ENCODE data around the gene CHORDC1.

Gene CHORDC1

DNA sequence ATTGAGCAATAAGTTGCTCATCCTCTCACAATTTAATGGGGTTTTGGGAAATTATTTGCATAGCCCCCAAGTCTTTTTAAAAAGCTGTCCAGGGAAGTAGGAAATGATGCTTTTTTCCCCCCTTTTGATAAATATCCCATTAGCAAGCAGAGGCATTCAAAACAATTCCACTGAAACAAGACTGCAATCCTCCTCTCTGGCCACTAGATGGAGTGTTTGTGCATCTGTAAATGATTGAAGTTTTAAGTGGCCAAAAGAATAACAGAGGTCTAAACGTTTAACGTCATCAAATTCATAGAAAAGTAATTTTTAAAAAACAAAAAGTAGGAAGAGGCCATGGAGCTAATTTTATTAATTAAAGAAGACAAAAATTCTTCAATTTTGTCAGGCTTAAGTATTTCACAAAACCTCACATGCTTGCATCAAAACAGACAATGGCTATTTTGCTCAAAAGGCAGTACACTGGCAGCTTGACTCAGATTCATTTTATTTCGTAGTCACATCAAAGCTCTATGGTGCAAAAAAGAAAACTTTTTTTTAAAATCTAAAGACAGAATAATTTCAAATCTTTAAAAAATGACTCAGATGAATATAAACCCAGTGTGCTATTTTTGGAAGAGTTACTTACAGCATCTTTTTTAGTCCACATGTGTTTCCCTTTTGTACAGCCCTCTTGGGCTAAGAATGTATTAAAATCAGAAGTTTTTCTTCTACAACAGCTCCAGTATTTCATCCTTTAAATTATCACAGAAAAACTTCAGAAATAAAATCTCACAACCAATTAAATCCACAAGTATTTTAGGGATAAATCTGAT lies 17.8 kb downstream of the CHORDC1 start:
- Histone ChIP-seq H3K9me3 (ENCODE audit: low read length) (no peaks in the 10 kb centered on the region), H4K20me1 (ENCODE audit: insufficient read depth, low read length) (no peaks in the 10 kb centered on the region), H3K36me3 (ENCODE audit: insufficient read depth, low read length) (peaks cover 88% of the 10 kb centered on the region), H3K79me2 (ENCODE audit: insufficient read depth, low read length) (no peaks in the 10 kb centered on the region), H3K4me3 (ENCODE audit: low read depth, low read length, poor library complexity, severe bottlenecking) (no peak overlapping the region), H3K9me2 (ENCODE audit: low read depth, low read length) (no peaks in the 10 kb centered on the region), H3K27me3 (ENCODE audit: insufficient read depth, low read length) (no peaks in the 10 kb centered on the region), H3K4me2 (ENCODE audit: low read length) (no peak overlapping the region), H3K9ac (ENCODE audit: low read length) (no peak overlapping the region), H3K27ac (ENCODE audit: low read depth, low read length, poor library complexity, severe bottlenecking) (no peak overlapping the region), H3F3A (ENCODE audit: insufficient read depth, low read length) (no peaks in the 10 kb centered on the region), H3K4me1 (ENCODE audit: insufficient read depth, low read length, severe bottlenecking) (no peaks in the 10 kb centered on the region), H2AFZ (ENCODE audit: low read length) (no peak overlapping the region)
- no peak for TF ChIP-seq EZH2 (IDR thresholded peaks at IDR 0.05; ENCODE audit: borderline replicate concordance, low read length)
- TF ChIP-seq, protein P1, sequence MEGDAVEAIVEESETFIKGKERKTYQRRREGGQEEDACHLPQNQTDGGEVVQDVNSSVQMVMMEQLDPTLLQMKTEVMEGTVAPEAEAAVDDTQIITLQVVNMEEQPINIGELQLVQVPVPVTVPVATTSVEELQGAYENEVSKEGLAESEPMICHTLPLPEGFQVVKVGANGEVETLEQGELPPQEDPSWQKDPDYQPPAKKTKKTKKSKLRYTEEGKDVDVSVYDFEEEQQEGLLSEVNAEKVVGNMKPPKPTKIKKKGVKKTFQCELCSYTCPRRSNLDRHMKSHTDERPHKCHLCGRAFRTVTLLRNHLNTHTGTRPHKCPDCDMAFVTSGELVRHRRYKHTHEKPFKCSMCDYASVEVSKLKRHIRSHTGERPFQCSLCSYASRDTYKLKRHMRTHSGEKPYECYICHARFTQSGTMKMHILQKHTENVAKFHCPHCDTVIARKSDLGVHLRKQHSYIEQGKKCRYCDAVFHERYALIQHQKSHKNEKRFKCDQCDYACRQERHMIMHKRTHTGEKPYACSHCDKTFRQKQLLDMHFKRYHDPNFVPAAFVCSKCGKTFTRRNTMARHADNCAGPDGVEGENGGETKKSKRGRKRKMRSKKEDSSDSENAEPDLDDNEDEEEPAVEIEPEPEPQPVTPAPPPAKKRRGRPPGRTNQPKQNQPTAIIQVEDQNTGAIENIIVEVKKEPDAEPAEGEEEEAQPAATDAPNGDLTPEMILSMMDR (IDR thresholded peaks at IDR 0.05; ENCODE audit: low read length) = peak; percentile 88

DNA sequence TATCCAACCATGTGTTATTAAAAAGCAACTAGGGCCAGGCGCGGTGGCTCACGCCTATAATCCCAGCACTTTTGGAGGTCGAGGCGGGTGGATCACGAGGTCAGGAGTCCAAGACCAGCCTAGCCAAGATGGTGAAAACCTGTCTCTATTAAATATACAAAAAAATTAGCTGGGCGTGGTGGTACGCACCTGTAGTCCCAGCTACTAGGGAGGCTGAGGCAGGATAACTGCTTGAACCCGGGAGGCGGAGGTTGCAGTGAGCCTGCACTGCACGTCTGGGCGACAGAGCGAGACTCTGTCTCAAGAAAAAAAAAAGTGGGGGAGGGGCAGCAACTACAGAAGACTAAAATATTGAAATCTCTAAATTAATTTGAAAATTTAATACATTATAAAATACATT lies 18.4 kb downstream of the CHORDC1 start:
- no peaks in the 10 kb centered on the region for H3K27me3 ChIP-seq (ENCODE audit: insufficient read depth, low read length)
- no peak overlapping the region for H3K9ac ChIP-seq (ENCODE audit: low read length)
- no peaks in the 10 kb centered on the region for H3K4me1 ChIP-seq (ENCODE audit: insufficient read depth, low read length, severe bottlenecking)
- H2AFZ ChIP-seq (ENCODE audit: low read length) = no peak overlapping the region
- H4K20me1 ChIP-seq (ENCODE audit: insufficient read depth, low read length) = no peaks in the 10 kb centered on the region
- H3K9me2 ChIP-seq (ENCODE audit: low read depth, low read length) = no peaks in the 10 kb centered on the region
- no peak overlapping the region for H3K4me3 ChIP-seq (ENCODE audit: low read depth, low read length, poor library complexity, severe bottlenecking)
- no peak for TF ChIP-seq EZH2 (IDR thresholded peaks at IDR 0.05; ENCODE audit: borderline replicate concordance, low read length)
- TF ChIP-seq, protein P1 (IDR thresholded peaks at IDR 0.05; ENCODE audit: low read length) = no peak
- H3K9me3 ChIP-seq (ENCODE audit: low read length) = no peaks in the 10 kb centered on the region
- H3K79me2 ChIP-seq (ENCODE audit: insufficient read depth, low read length) = no peaks in the 10 kb centered on the region
- H3K27ac ChIP-seq (ENCODE audit: low read depth, low read length, poor library complexity, severe bottlenecking) = no peak overlapping the region
- no peak overlapping the region for H3K4me2 ChIP-seq (ENCODE audit: low read length)
- H3K36me3 ChIP-seq (ENCODE audit: insufficient read depth, low read length) = peaks cover 85% of the 10 kb centered on the region
- no peaks in the 10 kb centered on the region for H3F3A ChIP-seq (ENCODE audit: insufficient read depth, low read length)

DNA sequence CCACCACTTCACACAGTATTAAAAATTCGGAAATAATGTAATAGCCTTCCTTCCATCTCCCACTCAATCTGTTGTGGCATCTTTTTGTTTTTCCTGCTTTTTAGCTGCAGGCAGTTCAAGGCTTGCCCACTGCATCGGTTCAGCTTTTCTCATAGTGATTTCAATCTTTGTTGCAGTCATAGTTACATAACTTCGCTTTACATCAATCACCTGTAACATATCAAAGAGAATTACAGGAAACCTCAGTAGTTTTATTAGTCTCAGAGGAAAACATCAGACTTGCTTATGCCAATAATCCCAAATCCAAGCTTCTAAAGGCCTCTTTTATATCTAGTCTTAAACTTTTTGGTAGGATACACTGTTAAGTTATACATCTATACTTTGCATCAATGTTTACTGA lies 20.5 kb downstream of the CHORDC1 start:
- Histone ChIP-seq H3K36me3 (ENCODE audit: insufficient read depth, low read length) (peaks cover 84% of the 10 kb centered on the region), H3K27ac (ENCODE audit: low read depth, low read length, poor library complexity, severe bottlenecking) (no peak overlapping the region), H3K4me2 (ENCODE audit: low read length) (no peak overlapping the region), H3K4me3 (ENCODE audit: low read depth, low read length, poor library complexity, severe bottlenecking) (no peak overlapping the region), H3K27me3 (ENCODE audit: insufficient read depth, low read length) (no peaks in the 10 kb centered on the region), H4K20me1 (ENCODE audit: insufficient read depth, low read length) (no peaks in the 10 kb centered on the region), H3F3A (ENCODE audit: insufficient read depth, low read length) (no peaks in the 10 kb centered on the region), H3K9ac (ENCODE audit: low read length) (no peak overlapping the region), H3K79me2 (ENCODE audit: insufficient read depth, low read length) (no peaks in the 10 kb centered on the region), H3K4me1 (ENCODE audit: insufficient read depth, low read length, severe bottlenecking) (no peaks in the 10 kb centered on the region), H3K9me3 (ENCODE audit: low read length) (no peaks in the 10 kb centered on the region), H2AFZ (ENCODE audit: low read length) (no peak overlapping the region), H3K9me2 (ENCODE audit: low read depth, low read length) (no peaks in the 10 kb centered on the region)
- TF ChIP-seq, protein P1 (IDR thresholded peaks at IDR 0.05; ENCODE audit: low read length) = no peak
- no peak for TF ChIP-seq EZH2 (IDR thresholded peaks at IDR 0.05; ENCODE audit: borderline replicate concordance, low read length)

Data from OCI-LY1 (cell line).